ENCODE measurements around the gene GALNT8. TPM values are rescaled to one million over a fixed set of nuclear protein-coding genes. Genes with fewer than 3 reads are reported as not detected.

Gene GALNT8
- total RNA-seq, result 0.77 TPM
- long read RNA-seq, partial matches to known transcripts, result 1 of 1 reads
- long read RNA-seq, other reads (novel, unspliced or antisense), result 0 of 1 reads

- Histone ChIP-seq H3K9me3 (no peaks in the 10 kb centered on the region), H3K27me3 (ENCODE audit: low read depth) (peaks cover 6% of the 10 kb centered on the region), H3K4me3 (no peak within 1 kb of the TSS), H3K36me3 (no peaks in the 10 kb centered on the region), H3K27ac (no peak within 1 kb of the TSS), H3K4me1 (no peaks in the 10 kb centered on the region)
- intact Hi-C loops (cut with DNase I), result no loop called here
- ATAC-seq, result no peak
- DNase-seq, result no peak
- TF ChIP-seq CTCF (IDR thresholded peaks at IDR 0.05), result no peak
Measured at GRCh38 chr12:4719821-4720636, at the start of gene GALNT8. GALNT8 (plus strand) TSS chr12:4720400; CDS start chr12:4720678, 278 bp downstream.

- Histone ChIP-seq H3K27ac (no peak overlapping the region), H3K4me3 (no peak overlapping the region), H3K9me3 (no peaks in the 10 kb centered on the region), H3K36me3 (peaks cover 32% of the 10 kb centered on the region), H3K4me1 (no peaks in the 10 kb centered on the region), H3K27me3 (ENCODE audit: low read depth) (no peaks in the 10 kb centered on the region)
- ATAC-seq, result no peak
- TF ChIP-seq CTCF (IDR thresholded peaks at IDR 0.05), result no peak
- intact Hi-C loops (cut with DNase I), result no loop called here
- DNase-seq, result no peak
Measured at GRCh38 chr12:4679711-4680110, 40.5 kb upstream of the GALNT8 start.

- Histone ChIP-seq H3K27ac (no peak overlapping the region), H3K36me3 (peaks cover 52% of the 10 kb centered on the region), H3K9me3 (no peaks in the 10 kb centered on the region), H3K4me1 (no peaks in the 10 kb centered on the region), H3K27me3 (ENCODE audit: low read depth) (no peaks in the 10 kb centered on the region), H3K4me3 (no peak overlapping the region)
- no peak for TF ChIP-seq CTCF (IDR thresholded peaks at IDR 0.05)
- ATAC-seq (no peak), DNase-seq (no peak)
- intact Hi-C loops (cut with DNase I), result no loop called here
Measured at GRCh38 chr12:4681732-4682131, 38.5 kb upstream of the GALNT8 start.

- ATAC-seq (no peak), DNase-seq (no peak)
- Histone ChIP-seq H3K27ac (no peak overlapping the region), H3K4me1 (no peaks in the 10 kb centered on the region), H3K27me3 (ENCODE audit: low read depth) (no peaks in the 10 kb centered on the region), H3K36me3 (peaks cover 75% of the 10 kb centered on the region), H3K4me3 (no peak overlapping the region), H3K9me3 (no peaks in the 10 kb centered on the region)
- no peak for TF ChIP-seq CTCF (IDR thresholded peaks at IDR 0.05)
- intact Hi-C loops (cut with DNase I), result no loop called here
Measured at GRCh38 chr12:4685317-4685716, 34.9 kb upstream of the GALNT8 start.

GRCh38 chr12:4690760-4691159 lies 29.4 kb upstream of the GALNT8 start:
- TF ChIP-seq CTCF (IDR thresholded peaks at IDR 0.05), result no peak
- Histone ChIP-seq H3K4me3 (no peak overlapping the region), H3K9me3 (no peaks in the 10 kb centered on the region), H3K27me3 (ENCODE audit: low read depth) (no peaks in the 10 kb centered on the region), H3K36me3 (peaks cover 45% of the 10 kb centered on the region), H3K27ac (no peak overlapping the region), H3K4me1 (no peaks in the 10 kb centered on the region)
- intact Hi-C loops (cut with DNase I), result no loop called here
- no peak for DNase-seq
- ATAC-seq, result no peak
